Measurements from ENCODE around the gene MLC1.

The MLC1 gene

DNA sequence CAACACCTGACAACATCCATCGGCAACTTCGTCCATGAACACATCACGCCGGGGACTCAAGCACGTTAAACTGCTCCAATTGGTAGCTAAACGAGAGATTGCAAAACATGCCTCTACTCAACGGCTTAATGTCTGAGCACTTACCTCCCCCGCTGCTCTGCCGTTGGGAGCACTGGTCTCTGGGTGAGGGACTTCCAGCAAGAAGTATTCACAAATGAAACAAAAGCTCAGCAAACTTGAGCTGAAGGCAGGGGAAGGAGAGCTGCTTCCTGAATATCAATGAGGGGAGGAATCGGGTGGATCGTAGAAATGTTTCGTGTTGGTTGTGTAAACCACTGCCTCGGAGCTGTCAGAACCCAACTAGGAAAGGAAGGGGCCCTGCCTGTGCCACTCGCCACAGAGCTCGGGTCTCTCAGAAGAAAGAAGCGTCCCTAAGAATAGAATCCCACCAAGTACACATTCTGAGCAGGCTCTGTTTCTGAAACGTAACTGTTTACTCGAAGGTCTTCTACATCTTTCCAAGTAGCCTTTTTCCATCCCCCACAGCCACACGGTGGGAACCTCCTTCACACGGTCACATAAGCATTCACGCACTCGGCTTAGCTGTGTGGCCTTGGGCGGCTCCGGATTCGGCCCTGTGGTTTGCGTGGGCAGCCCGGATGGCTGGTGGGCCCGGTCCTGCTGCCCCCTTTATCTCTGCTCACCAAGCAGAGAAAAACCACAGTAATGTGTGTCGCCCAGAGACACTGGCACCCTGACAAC lies at the start of gene MLC1:
TSS of gene MLC1 (minus strand) at position 216 of the 762 bp plus-strand sequence. CDS start 524 bp downstream, outside the sequence.
- peak in 7 of 14 donors; percentile 8 to 70 (median 49) for DNase-seq

DNA sequence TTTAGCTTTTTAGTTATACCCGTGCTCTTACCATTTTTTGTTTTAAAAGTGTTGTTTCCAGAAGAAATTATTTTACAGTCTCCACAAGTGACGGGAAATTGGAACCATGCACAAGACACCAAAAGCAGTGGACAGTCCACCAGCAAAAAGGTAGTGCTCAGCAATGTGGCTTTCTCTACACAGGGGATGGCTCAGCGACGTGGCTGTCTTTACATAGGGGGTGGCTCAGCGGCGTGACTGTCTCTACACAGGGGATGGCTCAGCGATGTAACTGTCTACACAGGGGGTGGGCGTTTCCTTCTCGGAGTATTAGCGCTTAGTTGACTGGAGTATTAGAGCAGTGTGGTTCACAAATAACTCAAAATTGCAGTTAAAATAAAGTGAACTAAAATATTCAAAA lies 49.3 kb upstream of the MLC1 start:
- no peak for DNase-seq

DNA sequence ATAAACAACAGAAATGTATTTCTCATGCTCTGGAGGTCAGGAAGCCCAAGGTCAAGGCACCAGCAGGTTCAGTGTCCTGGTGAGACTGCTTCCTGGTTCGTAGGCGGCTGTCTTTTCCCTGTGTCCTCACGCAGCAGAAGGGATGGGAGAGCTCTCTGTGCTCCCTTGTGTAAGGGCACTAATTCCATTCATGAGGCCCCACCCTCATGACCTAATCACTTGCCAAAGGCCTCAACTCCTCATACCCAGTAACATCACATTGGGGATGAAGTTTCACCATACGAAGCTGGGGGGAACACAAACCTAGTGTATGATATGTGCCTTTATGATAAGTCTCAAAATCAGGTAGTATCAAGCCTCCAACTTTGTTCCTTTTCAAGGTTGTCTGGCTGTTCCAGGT lies 46.7 kb upstream of the MLC1 start:
- no peak for DNase-seq

DNA sequence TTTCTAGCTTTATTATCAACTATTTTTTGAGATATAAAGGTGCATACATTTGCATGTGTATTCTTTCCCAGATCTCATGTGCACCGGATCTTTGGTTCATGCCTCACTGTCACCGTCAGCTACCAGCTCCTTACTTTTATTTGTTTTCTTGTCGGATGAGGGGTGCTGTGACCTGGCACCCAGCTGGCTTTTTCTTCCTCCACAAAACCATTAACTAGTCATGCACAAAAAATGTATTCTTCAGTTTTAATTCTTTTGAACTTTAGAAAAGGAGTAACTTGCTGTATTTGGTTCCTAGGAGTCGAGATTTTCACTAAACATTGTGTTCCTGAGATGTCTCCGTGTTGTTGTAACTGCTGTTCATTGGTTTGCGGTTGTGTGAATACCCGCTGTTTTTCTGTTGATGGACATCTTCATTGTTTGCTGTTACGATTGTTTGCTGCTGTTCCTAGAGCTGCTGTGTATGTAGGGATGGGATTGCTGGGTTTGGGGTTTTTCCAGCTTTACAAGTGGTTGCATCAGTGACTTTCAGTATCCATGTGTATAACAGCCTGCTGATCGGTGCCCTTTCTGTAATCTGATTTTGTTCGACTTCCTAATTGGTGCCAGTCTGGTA lies 44.0 kb upstream of the MLC1 start:
- DNase-seq, result no peak

DNA sequence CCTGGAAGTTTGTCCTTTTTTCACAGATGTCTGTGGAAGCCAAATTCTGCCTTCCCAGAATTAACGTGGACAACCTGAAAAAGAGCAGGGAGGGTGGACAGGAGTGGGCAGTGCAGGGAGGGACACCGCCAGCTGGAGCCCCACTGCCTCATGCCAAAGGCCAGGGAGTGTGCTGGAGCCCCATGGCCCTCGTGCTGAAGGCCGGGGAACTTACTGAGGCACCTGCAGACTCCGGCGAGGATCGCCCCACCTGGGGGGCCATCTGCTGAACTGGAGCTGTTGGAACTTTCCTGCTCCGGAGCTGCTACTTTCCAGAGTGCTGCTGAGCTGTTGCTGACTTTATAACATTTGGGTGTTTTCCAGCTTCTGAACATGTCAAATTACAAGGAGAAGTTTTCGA lies 39.8 kb upstream of the MLC1 start:
- no peak for DNase-seq

DNA sequence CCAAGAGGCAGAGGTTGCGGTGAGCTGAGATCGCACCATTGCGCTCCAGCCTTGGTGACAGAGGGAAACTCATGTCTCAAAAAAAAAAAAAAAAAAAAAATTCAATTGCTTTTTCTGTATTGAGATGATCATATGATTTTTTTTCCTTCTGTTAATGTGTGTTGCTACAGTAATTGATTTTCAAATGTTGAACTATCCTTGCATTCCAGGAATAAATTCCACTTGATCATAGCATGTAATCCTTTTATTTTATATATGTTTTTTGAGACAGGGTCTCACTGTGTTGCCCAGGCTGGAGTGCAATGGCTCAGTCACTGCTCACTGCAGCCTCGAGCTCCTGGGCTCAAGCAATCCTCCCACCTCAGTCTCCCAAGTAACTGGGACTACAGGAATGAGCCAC lies 37.9 kb upstream of the MLC1 start:
- no peak for DNase-seq

DNA sequence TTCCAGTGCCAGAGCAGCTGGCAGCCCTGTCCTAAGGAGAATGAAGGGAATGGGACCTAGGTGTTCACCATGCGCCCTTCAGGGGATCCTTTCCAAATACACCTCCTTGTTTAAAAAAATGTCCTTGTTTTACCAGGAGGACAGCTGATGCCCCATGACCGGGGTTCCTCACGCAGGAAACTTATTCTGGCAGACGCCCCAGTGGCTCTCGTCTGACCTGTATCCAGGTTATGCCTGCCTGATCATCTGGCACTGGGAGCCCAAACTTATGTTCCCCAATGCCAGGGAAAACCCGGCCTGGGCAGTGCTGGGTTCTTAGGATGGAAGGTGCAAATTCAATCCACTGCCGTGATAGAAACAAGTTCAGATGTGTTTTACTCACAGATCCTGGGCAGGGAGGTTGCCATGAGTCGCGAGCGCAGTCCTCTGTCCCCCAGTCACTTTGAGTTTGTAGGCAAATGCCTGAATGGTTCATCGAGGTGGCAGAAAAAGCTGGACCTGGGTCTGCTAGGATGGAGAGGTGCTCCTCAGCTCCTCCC lies 36.0 kb upstream of the MLC1 start:
- no peak for DNase-seq

DNA sequence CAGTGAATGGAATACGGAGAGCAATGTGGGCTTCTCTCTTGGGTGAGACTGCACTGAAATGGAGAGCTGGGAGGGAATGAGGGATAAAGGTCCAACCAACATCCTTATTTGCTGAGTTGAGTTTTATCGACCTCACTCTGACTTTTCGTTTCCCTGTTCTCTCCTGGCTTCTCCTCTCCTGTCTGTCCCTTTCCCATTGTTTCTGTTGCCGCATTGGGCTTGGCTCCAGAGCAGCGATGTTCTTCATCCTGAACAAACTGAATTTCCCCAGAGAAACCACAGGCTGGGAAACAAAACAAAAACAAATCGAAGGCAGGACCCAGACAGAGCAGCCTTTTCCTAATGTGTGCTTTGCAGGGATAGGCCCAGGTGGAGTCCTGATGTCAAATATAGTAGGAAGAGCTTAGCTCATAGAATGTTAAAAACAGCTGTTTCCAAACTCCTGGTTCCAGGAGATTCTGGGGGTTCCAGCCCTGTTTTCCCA lies 34.6 kb upstream of the MLC1 start:
- DNase-seq, result no peak

DNA sequence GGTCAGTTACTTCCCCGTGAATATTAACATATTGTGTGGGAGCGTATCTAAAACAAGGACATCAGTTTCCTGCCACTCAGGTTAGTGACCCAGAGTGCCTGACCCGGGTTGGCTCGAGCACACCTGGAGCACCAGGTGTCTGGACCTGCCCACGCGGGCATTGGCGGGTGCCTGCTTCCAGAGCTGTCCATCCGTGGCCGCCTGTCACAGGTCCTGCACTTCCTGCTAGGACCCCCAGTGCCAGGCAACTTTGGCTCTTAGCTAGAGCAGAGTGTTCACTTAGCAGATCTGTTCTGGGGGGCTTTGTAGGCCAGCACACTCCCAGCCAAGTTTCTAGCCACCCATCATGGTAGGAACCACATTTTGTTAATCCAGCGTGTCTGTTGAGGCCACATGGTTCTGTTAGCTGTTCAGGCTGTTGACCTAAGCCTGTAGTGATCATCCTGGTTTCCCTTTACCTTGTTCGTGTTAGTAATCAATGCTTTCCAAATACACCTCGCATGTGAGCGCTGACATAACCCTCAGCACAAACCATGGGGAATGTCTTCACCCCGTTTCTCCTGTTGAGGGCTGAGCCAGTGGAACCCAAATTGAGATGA lies 34.0 kb upstream of the MLC1 start:
- no peak for DNase-seq

DNA sequence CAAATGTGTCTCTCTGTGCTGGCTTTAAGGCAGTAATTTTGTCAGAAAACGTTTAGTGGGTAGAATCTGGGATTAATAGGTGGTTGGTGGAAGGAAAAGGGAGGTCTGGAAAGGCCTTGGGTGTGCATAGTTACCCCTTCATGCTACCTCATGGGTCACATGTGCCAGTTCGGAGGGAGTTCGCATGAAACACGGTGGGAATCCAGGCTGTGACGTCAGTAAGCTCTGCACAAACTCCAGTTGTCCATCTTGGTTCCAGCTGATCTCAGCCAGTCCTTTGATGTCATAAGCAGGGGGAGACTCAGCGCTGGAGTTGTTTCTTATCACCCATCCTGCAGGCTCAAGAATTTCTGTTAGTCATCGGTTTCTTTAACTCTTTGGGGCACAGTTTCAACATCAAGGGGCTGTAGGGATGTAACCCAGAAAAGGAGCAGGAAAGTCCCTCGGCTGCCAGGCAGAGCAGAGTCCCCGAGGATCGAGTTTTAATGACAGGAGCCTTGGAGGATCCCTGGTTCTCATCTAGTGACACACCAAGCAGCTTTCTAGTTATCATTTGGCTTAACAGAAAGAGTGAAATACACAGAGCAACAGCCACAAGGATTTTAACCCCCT lies 33.4 kb upstream of the MLC1 start:
- DNase-seq, result no peak

DNA sequence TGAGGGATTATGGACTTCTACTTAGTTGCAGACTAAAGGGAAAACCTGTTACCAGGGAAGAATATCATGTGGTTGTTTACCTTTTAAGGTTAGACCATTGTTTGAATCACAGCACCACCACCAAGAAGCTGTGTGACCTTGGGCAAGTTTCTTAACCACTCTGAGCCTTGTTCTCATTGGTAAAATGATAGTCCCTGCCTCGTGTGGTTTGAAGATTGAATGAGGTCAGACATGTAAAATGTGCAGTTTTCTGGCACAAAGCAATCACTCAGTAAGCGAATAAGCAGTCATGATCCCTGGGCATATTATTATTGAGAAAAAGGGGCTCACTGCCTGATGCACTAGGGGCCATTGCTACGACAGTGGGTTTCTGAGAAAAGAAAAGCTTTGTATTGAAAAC lies 32.9 kb upstream of the MLC1 start:
- no peak for DNase-seq

DNA sequence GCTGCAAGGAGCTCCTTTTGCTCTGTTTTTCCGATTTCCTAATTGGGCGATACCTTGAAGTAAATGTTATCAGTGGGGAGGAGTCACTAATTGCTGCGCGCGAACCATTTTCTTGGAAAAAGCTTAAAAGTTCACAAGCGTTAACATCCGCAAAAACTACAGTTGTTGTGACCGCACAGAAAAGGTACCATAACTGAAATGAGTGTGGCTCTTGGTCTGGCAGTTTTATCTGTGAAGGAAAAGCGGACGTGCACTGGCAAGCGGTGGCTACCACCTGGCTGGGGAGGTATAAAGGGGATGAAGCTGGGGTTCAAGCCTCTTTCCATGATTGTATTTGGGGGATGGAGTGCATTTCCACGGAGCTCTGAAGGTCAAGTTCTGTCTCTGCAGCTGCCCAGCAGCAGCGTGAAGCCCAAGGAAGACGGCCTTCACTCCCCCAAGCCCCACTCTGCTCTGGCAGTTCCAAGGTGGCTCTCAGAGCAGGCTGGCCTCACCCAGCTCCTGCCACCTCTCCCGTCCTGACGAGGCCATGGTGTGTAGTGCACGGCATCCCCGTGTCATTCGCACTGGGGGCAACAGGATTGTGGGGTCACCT lies 32.0 kb upstream of the MLC1 start:
- DNase-seq, result no peak

DNA sequence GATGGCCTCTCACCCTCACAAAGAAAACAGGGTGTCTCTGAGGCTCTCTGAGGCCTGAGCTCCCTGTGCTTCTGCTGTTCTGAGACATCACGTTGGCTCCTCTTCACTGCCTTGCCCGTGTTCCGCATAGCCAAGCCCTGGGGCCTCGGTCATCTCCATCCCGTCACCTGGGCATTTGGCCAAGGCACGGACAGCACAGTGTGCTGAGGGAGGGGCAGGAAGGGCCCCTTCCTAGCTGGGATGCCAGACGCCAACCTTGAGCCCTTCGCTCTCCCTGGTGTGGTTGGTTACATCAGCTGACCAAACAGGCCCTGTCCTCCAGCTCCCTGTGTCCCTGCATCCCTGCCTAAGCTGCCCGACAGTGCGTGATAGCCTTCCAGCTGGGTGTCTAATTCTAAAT lies 30.5 kb upstream of the MLC1 start:
- no peak for DNase-seq

DNA sequence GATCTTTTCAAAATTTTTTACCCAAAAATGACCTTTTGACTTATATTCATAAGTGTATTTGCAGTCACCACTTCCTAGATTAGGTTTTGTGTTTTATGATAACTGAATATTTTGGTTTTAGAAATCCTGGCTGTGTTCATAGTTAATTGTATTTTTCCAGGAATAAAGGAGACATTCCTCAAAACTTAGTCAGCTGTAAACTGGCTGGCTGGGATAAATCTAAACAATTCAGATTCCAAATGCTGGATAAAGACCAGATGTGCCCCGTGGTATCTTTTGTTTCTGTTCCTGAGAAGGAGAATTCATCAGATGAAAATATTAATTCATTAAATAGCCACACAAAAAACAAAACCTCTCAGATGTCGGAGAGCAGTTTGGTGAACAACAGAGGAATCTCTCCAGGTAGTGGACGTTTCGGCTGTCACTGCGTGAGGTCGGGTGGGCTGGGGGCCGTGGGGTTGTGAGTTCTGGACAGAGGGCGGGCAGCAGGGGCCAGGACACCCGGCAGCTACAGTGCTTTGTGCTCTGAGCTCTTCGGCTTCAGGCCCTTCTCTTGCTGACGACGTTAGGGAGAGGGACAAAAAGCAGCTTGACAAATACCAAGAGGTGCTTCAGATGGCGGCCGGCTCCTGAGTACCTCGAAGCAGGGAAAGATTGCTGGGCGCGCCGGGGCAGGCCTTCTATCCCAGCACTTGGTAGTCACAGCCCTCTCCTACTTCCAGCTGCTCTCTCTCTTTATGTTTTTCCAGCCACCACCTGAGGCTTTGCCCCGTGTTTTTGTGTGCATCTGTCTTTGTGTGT lies 29.2 kb upstream of the MLC1 start:
- no peak for DNase-seq

DNA sequence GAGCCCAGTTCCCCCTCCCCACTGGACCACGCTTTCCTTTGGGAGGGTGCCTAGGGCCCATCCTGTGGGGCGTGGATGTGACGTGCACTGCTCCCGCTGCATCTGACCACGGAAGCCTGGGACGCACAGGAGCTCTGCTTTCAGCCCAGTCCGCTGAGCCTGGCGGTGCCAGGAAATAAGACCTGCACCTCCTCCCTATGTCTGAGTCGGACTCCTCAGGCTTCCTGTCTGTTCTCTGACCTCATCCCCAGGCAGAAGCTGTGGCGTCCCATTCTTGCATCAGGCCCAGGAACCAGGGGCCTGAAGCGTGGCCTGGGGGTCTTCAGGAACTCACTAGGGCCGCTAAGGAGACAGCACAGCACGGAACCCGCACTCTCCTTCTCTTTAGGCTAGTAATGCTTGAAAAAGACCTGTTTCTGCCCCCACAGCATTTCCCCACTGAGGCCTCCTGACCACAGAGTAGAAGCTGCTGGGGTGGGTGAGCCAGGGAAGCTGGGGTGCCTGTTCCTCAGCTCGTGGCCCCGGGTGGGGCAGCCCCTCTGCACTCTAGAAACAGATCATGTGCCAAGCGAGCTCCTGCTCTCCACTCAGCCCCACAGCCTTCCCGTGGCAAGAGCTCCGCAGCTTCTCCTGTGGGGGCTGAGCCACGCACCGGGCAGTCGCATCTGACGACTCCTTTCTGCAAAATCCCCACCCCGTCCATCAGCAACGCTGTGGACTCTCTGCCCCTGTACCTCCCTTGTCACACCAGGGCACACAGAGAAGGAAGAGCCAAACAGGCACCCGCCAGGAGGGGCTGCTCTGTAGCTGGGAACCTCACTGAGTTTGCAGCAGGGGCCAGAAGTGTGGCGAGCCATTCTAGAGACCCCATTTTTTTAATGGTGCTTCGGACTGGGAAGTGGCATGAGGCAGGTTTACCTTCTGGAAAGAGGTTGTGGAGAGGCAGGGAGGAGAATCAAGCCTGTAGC lies 27.2 kb upstream of the MLC1 start:
- peak in 3 of 14 donors; percentile 34 to 40 (median 39) for DNase-seq

DNA sequence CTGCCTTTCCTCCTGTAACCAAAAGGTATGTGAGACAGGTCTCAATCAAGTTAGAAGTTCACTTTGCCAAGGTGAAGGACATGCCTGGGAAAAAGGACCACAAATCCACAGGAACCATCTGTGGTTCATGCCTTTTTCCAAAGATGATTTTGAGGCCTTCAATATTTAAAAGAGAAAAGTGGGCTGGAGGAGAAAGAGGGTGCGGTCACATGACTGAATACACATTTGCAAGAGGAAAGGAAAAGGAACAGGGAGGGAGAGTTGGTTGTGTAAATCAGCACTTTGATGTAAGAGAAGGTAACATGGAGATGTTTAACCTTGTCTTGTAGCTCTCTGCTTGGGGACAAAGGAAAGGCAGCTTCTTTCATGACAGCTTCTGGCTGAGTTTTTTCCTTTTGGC lies 25.8 kb upstream of the MLC1 start:
- DNase-seq, result no peak

DNA sequence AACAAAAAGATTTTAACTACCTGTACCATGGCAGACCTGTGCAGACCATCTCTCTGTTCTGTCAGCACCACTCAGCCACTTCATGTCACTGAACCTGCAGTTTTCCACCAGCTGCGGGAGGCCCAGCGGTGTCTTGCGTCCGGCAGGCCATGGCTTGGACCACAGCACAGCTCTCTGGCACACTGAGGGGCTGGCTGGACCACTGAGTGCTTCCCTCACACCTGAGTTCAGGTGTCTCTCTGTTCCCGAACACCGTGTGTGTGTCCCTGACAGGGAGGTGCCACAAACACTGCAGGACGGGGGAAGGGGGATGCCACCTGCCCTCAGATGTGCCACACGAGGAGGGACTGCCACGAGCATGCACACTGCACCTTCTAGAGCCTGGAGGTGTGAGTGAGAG lies 22.3 kb upstream of the MLC1 start:
- DNase-seq, result no peak

DNA sequence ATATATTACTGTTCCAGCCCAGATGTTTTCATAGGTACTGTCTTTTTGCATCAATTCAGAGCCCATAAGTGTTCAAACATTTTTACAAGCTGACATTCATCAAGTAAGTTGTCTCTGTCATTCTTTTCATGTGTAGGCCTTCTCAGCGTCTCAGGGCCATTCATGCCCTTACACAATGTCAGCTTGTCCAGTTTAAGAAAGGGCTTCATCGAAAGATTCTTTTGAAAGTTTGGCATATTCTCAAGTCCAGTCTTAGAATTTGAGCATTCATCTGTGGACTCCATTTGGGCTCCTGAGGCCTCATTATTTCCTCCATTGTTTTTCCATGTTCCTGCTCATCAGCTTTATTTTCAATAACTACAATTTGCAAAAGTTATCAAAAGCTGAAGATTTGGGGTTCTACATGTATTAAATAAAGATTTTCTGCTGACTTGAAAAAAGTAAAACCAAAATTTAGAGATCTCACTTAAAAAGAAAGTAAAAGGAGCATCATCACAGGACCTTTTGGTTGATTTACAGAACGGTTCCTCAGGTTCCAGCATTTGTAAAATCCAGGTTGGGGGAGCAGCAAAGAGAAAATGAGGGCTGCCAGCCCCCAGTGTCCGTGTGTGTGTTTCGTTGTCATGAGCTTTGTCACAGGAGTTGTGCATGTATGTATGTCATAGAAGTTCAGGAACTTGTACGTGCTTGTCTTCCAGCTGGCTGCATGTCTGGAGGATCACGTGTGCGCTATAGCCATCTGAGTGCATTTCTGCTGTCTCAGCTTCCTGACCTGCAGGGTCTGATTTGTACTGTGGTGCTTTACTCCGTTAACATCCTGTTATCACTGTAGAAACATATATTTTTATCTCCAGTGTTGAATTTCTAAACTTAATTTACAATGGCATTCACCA lies 20.2 kb upstream of the MLC1 start:
- peak in 1 of 14 donors; percentile 5 for DNase-seq

DNA sequence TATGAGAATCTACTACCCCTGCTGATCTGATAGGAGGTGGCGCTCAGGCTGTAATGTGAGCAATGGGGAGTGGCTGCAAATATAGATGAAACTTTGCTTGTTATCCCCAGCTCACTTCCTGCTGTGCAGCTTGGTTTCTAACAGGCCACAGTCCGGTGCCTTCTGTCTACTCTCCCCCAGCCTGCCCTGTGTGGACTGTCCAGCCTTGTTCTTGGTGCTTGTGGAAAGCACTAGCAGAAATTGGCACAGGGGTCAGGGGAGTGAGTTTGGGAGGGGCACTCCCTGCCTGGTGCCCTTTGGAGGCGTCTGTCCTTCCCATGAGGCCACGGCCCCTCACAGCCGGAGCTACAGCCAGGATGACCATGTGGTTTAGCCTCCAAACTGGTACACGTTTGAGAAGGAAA lies 18.9 kb upstream of the MLC1 start:
- DNase-seq, result no peak
